ENCODE data around the gene SF3B2.
A peak's percentile ranks its signal among the peaks of the same experiment; 100 is the strongest.
"Not testable (repeated sequence)": the region's sequence is repeated elsewhere in the genome, so short reads cannot be mapped to it uniquely, and the experiment has no call there.

SF3B2 gene

GRCh38 chr11:66075273-66075672 lies 23.1 kb downstream of the SF3B2 start:
- no peak for TF ChIP-seq JUND (IDR thresholded peaks at IDR 0.05; ENCODE audit: low read depth)
- DNase-seq (ENCODE audit: low read depth in 1 of 2, low spot score in 1 of 2), result no peak
- in situ Hi-C loops (cut with HindIII; ENCODE audit: low pct_unique_long_range_greater_than_20kb, low sequenced_read_pairs), result no loop called here

- in situ Hi-C loops (cut with HindIII; ENCODE audit: low pct_unique_long_range_greater_than_20kb, low sequenced_read_pairs), result no loop called here
- no peak for DNase-seq (ENCODE audit: low read depth in 1 of 2, low spot score in 1 of 2)
- no peak for TF ChIP-seq JUND (IDR thresholded peaks at IDR 0.05; ENCODE audit: low read depth)
Measured at GRCh38 chr11:66076561-66076960, 24.4 kb downstream of the SF3B2 start.

GRCh38 chr11:66077927-66078326 lies 25.8 kb downstream of the SF3B2 start:
- DNase-seq (ENCODE audit: low read depth in 1 of 2, low spot score in 1 of 2), result no peak
- in situ Hi-C loops (cut with HindIII; ENCODE audit: low pct_unique_long_range_greater_than_20kb, low sequenced_read_pairs), result no loop called here
- no peak for TF ChIP-seq JUND (IDR thresholded peaks at IDR 0.05; ENCODE audit: low read depth)

- in situ Hi-C loops (cut with HindIII; ENCODE audit: low pct_unique_long_range_greater_than_20kb, low sequenced_read_pairs); DNase-seq (ENCODE audit: low read depth in 1 of 2, low spot score in 1 of 2): not testable (repeated sequence)
Measured at GRCh38 chr11:66078949-66079348, 26.8 kb downstream of the SF3B2 start.

GRCh38 chr11:66080055-66080817 lies 28.1 kb downstream of the SF3B2 start:
- in situ Hi-C loops (cut with HindIII; ENCODE audit: low pct_unique_long_range_greater_than_20kb, low sequenced_read_pairs), result no loop called here
- TF ChIP-seq JUND (IDR thresholded peaks at IDR 0.05; ENCODE audit: low read depth), result no peak
- DNase-seq (ENCODE audit: low read depth in 1 of 2, low spot score in 1 of 2), result peak in 1 of 2 experiments; percentile 65

GRCh38 chr11:66081505-66081904 lies 29.3 kb downstream of the SF3B2 start:
- peak; percentile 78 to 97 for DNase-seq (ENCODE audit: low read depth in 1 of 2, low spot score in 1 of 2)
- TF ChIP-seq JUND (IDR thresholded peaks at IDR 0.05; ENCODE audit: low read depth), result no peak
- in situ Hi-C loops (cut with HindIII; ENCODE audit: low pct_unique_long_range_greater_than_20kb, low sequenced_read_pairs), result no loop called here

- in situ Hi-C loops (cut with HindIII; ENCODE audit: low pct_unique_long_range_greater_than_20kb, low sequenced_read_pairs), result no loop called here
- no peak for DNase-seq (ENCODE audit: low read depth in 1 of 2, low spot score in 1 of 2)
- no peak for TF ChIP-seq JUND (IDR thresholded peaks at IDR 0.05; ENCODE audit: low read depth)
Measured at GRCh38 chr11:66082946-66083698, 31.0 kb downstream of the SF3B2 start.

- no peak for TF ChIP-seq JUND (IDR thresholded peaks at IDR 0.05; ENCODE audit: low read depth)
- no peak for DNase-seq (ENCODE audit: low read depth in 1 of 2, low spot score in 1 of 2)
- in situ Hi-C loops (cut with HindIII; ENCODE audit: low pct_unique_long_range_greater_than_20kb, low sequenced_read_pairs), result no loop called here
Measured at GRCh38 chr11:66083767-66084166, 31.6 kb downstream of the SF3B2 start.

GRCh38 chr11:66084821-66085475 lies 32.8 kb downstream of the SF3B2 start:
- in situ Hi-C loops (cut with HindIII; ENCODE audit: low pct_unique_long_range_greater_than_20kb, low sequenced_read_pairs), result no loop called here
- DNase-seq (ENCODE audit: low read depth in 1 of 2, low spot score in 1 of 2), result no peak
- TF ChIP-seq JUND (IDR thresholded peaks at IDR 0.05; ENCODE audit: low read depth), result no peak

GRCh38 chr11:66087148-66087908 lies 35.2 kb downstream of the SF3B2 start:
- in situ Hi-C loops (cut with HindIII; ENCODE audit: low pct_unique_long_range_greater_than_20kb, low sequenced_read_pairs), result no loop called here
- no peak for TF ChIP-seq JUND (IDR thresholded peaks at IDR 0.05; ENCODE audit: low read depth)
- DNase-seq (ENCODE audit: low read depth in 1 of 2, low spot score in 1 of 2), result no peak

- no peak for DNase-seq (ENCODE audit: low read depth in 1 of 2, low spot score in 1 of 2)
- TF ChIP-seq JUND (IDR thresholded peaks at IDR 0.05; ENCODE audit: low read depth), result no peak
- in situ Hi-C loops (cut with HindIII; ENCODE audit: low pct_unique_long_range_greater_than_20kb, low sequenced_read_pairs), result no loop called here
Measured at GRCh38 chr11:66089067-66089466, 36.9 kb downstream of the SF3B2 start.

GRCh38 chr11:66090288-66090687 lies 38.1 kb downstream of the SF3B2 start:
- DNase-seq (ENCODE audit: low read depth in 1 of 2, low spot score in 1 of 2), result no peak
- no peak for TF ChIP-seq JUND (IDR thresholded peaks at IDR 0.05; ENCODE audit: low read depth)
- in situ Hi-C loops (cut with HindIII; ENCODE audit: low pct_unique_long_range_greater_than_20kb, low sequenced_read_pairs), result no loop called here

- in situ Hi-C loops (cut with HindIII; ENCODE audit: low pct_unique_long_range_greater_than_20kb, low sequenced_read_pairs), result not testable (repeated sequence)
Measured at GRCh38 chr11:66092125-66092524, 40.0 kb downstream of the SF3B2 start.

GRCh38 chr11:66099746-66100145 lies 47.6 kb downstream of the SF3B2 start:
- in situ Hi-C loops (cut with HindIII; ENCODE audit: low pct_unique_long_range_greater_than_20kb, low sequenced_read_pairs); DNase-seq (ENCODE audit: low read depth in 1 of 2, low spot score in 1 of 2): not testable (repeated sequence)

More at GRCh38 chr11:66092125-66092524, 40.0 kb downstream of the SF3B2 start:
- DNase-seq (ENCODE audit: low read depth in 1 of 2, low spot score in 1 of 2), result not testable (repeated sequence)
